H1 (cell line): Measurements from ENCODE around the gene CCNA2. TPM values are rescaled to one million over a fixed set of nuclear protein-coding genes. Genes with fewer than 3 reads are reported as not detected.

Source experiments
- CTCF ChIA-PET: fragments of 300-600 bp; sonication (Branson Sonifier 250); formaldehyde crosslinking; loops from one replicate; lab custom pipeline; 2021; ENCODE audit not compliant: partially characterized antibody; lab: Charles Lee
- POLR2A ChIA-PET: fragments of 300-600 bp; sonication (Branson Sonifier 250); formaldehyde crosslinking; loops from one replicate; lab custom pipeline; 2021; ENCODE audit warnings: inconsistent platforms; ENCODE audit not compliant: partially characterized antibody; lab: Charles Lee
- DNase-seq, 2 experiments: peaks; one replicate each; pipeline versions ENCODE4 v3.0.0 to v3.0.0-alpha.2; 2010 to 2022; ENCODE audit warnings: low spot score in 2 of 2, low read depth in 1 of 2, mixed read lengths in 1 of 2
- FAIRE-seq: peaks from 2 replicates; lab custom pipeline; 2011; peaks lifted over from hg19 to GRCh38; lab: Jason Lieb, UNC
- H2AFZ ChIP-seq: 2 replicates; pipeline ENCODE4 v1.8.1; 2012; ENCODE audit warnings: low read length, inconsistent platforms
- H2AK5ac ChIP-seq: 2 replicates; pipeline ENCODE4 v1.6.1; 2013; ENCODE audit warnings: low read depth, low read length
- H2BK120ac ChIP-seq: replicated peaks from 2 replicates; pipeline ENCODE3; 2013; ENCODE audit warnings: low read depth, low read length, inconsistent platforms
- H2BK12ac ChIP-seq: 2 replicates; pipeline ENCODE4 v1.6.1; 2013; ENCODE audit warnings: low read depth, low read length
- H2BK15ac ChIP-seq: 2 replicates; pipeline ENCODE4 v1.6.1; 2013; ENCODE audit warnings: low read length
- H2BK20ac ChIP-seq: 2 replicates; pipeline ENCODE4 v1.6.1; 2013; ENCODE audit warnings: low read length
- H2BK5ac ChIP-seq: 2 replicates; pipeline ENCODE4 v1.6.1; 2013; ENCODE audit warnings: low read depth, low read length
- H3K14ac ChIP-seq: 2 replicates; pipeline ENCODE4 v1.6.1; 2013; ENCODE audit warnings: inconsistent platforms; ENCODE audit not compliant: insufficient read length
- H3K18ac ChIP-seq: 2 replicates; pipeline ENCODE4 v1.6.1; 2013; ENCODE audit warnings: low read length; ENCODE audit errors: extremely low read depth
- H3K23ac ChIP-seq: 2 replicates; pipeline ENCODE4 v1.6.1; 2013; ENCODE audit warnings: inconsistent platforms; ENCODE audit not compliant: insufficient read length
- H3K23me2 ChIP-seq: 2 replicates; pipeline ENCODE4 v1.6.1; 2013; ENCODE audit warnings: low read depth, low read length
- H3K27ac ChIP-seq: 2 replicates; pipeline ENCODE4 v1.6.1; 2011; ENCODE audit warnings: low read depth, low read length, inconsistent platforms
- H3K27me3 ChIP-seq, 4 experiments: replicated peaks in 1 of 4; 1 replicate in 1 of 4; 2 replicates in 3 of 4; pipeline versions ENCODE4 v1.6.1 to v1.8.1; 2011 to 2013; ENCODE audit warnings: low read length in 3 of 4, mild to moderate bottlenecking in 3 of 4, inconsistent platforms in 2 of 4, mixed read lengths in 2 of 4, moderate library complexity in 1 of 4; ENCODE audit not compliant: control insufficient read depth in 3 of 4, insufficient read depth in 3 of 4; ENCODE audit errors: extremely low read depth in 1 of 4
- H3K36me3 ChIP-seq, 4 experiments: 2 replicates each; pipeline versions ENCODE4 v1.6.1 to v1.8.1; 2011 to 2013; ENCODE audit warnings: mild to moderate bottlenecking in 4 of 4, low read length in 3 of 4, moderate library complexity in 2 of 4, control low read depth in 1 of 4, inconsistent platforms in 1 of 4; ENCODE audit not compliant: insufficient read depth in 4 of 4, control insufficient read depth in 2 of 4
- H3K4ac ChIP-seq: replicated peaks from 2 replicates; pipeline ENCODE3; 2013; ENCODE audit warnings: low read length, low read depth, mixed read lengths, inconsistent platforms; ENCODE audit not compliant: insufficient read length
- H3K4me1 ChIP-seq, 4 experiments: replicated peaks in 1 of 4; 1 replicate in 1 of 4; 2 replicates in 3 of 4; pipeline versions ENCODE4 v1.6.1 to v1.8.1; 2011 to 2013; ENCODE audit warnings: low read length in 3 of 4, inconsistent platforms in 2 of 4, mixed read lengths in 1 of 4; ENCODE audit not compliant: insufficient read depth in 4 of 4, control insufficient read depth in 3 of 4
- H3K4me2 ChIP-seq, 2 experiments: 2 replicates each; pipeline versions ENCODE4 v1.6.1 to v1.8.1; 2011 to 2013; ENCODE audit warnings: low read depth in 2 of 2, low read length in 2 of 2, control low read depth in 1 of 2, inconsistent platforms in 1 of 2, mild to moderate bottlenecking in 1 of 2; ENCODE audit not compliant: insufficient read depth in 1 of 2
- H3K4me3 ChIP-seq, 4 experiments: fragments of 200-600, 300-600 bp in 1 of 4; sonication (generic), shearing (Covaris generic), sonication (Bioruptor Twin) in 1 of 4; 2 replicates each; pipeline versions ENCODE4 v1.5.1 to v1.8.1; 2011 to 2016; ENCODE audit warnings: low read length in 4 of 4, low read depth in 3 of 4, control low read depth in 2 of 4, inconsistent platforms in 2 of 4, mild to moderate bottlenecking in 2 of 4, mixed read lengths in 1 of 4, moderate library complexity in 1 of 4; ENCODE audit not compliant: insufficient read depth in 2 of 4; ENCODE audit errors: extremely low read depth in 1 of 4
- H3K56ac ChIP-seq: replicated peaks from 2 replicates; pipeline ENCODE3; 2013; ENCODE audit warnings: low read depth, mild to moderate bottlenecking, mixed read lengths, low read length, inconsistent platforms; ENCODE audit not compliant: insufficient read length
- H3K79me1 ChIP-seq: 2 replicates; pipeline ENCODE4 v1.6.1; 2013; ENCODE audit warnings: low read depth, low read length, control low read depth
- H3K79me2 ChIP-seq, 2 experiments: 2 replicates each; pipeline versions ENCODE4 v1.6.1 to v1.8.1; 2012 to 2013; ENCODE audit warnings: low read length in 2 of 2, mild to moderate bottlenecking in 2 of 2, inconsistent platforms in 1 of 2; ENCODE audit not compliant: insufficient read depth in 2 of 2, control insufficient read depth in 1 of 2
- H3K9ac ChIP-seq, 4 experiments: replicated peaks in 1 of 4; 1 replicate in 1 of 4; 2 replicates in 3 of 4; pipeline versions ENCODE4 v1.6.1 to v1.8.1; 2011 to 2013; ENCODE audit warnings: low read depth in 3 of 4, low read length in 3 of 4, control low read depth in 2 of 4, mild to moderate bottlenecking in 2 of 4, moderate library complexity in 2 of 4, inconsistent platforms in 1 of 4; ENCODE audit errors: extremely low read depth in 1 of 4
- H3K9me3 ChIP-seq, 2 experiments: 2 replicates each; pipeline versions ENCODE4 v1.6.1 to v1.8.1; 2012 to 2013; ENCODE audit warnings: mild to moderate bottlenecking in 2 of 2, moderate library complexity in 2 of 2, control low read depth in 1 of 2, inconsistent platforms in 1 of 2, low read depth in 1 of 2, low read length in 1 of 2, mixed read lengths in 1 of 2; ENCODE audit not compliant: insufficient read depth in 2 of 2
- H4K20me1 ChIP-seq, 2 experiments: replicated peaks in 1 of 2; 2 replicates each; pipeline versions ENCODE3 to v1.8.1; 2011 to 2013; ENCODE audit warnings: inconsistent platforms in 2 of 2, low read length in 2 of 2, mild to moderate bottlenecking in 1 of 2; ENCODE audit not compliant: insufficient read depth in 2 of 2, control insufficient read depth in 1 of 2
- H4K5ac ChIP-seq: 2 replicates; pipeline ENCODE4 v1.6.1; 2013; ENCODE audit warnings: low read length, low read depth, mixed read lengths, inconsistent platforms; ENCODE audit not compliant: insufficient read length
- H4K8ac ChIP-seq: 2 replicates; pipeline ENCODE4 v1.8.0; 2013; ENCODE audit warnings: mild to moderate bottlenecking, moderate library complexity, low read length, inconsistent platforms; ENCODE audit not compliant: insufficient read depth; ENCODE audit errors: extremely low read depth
- H4K91ac ChIP-seq: replicated peaks from 2 replicates; pipeline ENCODE3; 2013; ENCODE audit warnings: low read length, mixed read lengths, inconsistent platforms; ENCODE audit not compliant: insufficient read length
- CHD1 ChIP-seq: IDR thresholded peaks from 2 replicates; pipeline ENCODE4 v1.6.1; 2012; ENCODE audit warnings: low read depth, low read length, improper control_type of control experiment
- KDM4A ChIP-seq: IDR thresholded peaks from one replicate; pipeline ENCODE4 v1.7.1; 2012; ENCODE audit warnings: low read depth, mild to moderate bottlenecking, moderate library complexity, low read length, inconsistent platforms; ENCODE audit not compliant: severe bottlenecking
- MAFK ChIP-seq: IDR thresholded peaks from 2 replicates; pipeline ENCODE4 v1.6.1; 2012; ENCODE audit warnings: low read depth, mild to moderate bottlenecking, improper control_type of control experiment, low read length
- POLR2A ChIP-seq, 2 experiments: IDR thresholded peaks; 1 replicate in 1 of 2; 2 replicates in 1 of 2; pipeline ENCODE4 v1.6.1; 2011; ENCODE audit warnings: low read depth in 2 of 2, low read length in 2 of 2, mild to moderate bottlenecking in 2 of 2; ENCODE audit errors: control extremely low read depth in 1 of 2
- POLR2AphosphoS5 ChIP-seq: IDR thresholded peaks from 2 replicates; pipeline ENCODE4 v1.6.1; 2011; ENCODE audit warnings: low read depth, low read length
- RBBP5 ChIP-seq: IDR thresholded peaks from 2 replicates; pipeline ENCODE4 v1.7.1; 2012; ENCODE audit warnings: low read depth, mild to moderate bottlenecking, inconsistent platforms, low read length, moderate library complexity, borderline replicate concordance
- SAP30 ChIP-seq: fragments of 300-600 bp; sonication (generic); IDR thresholded peaks from 2 replicates; pipeline ENCODE4 v1.7.1; 2012; ENCODE audit warnings: low read length, moderate library complexity, mild to moderate bottlenecking, inconsistent platforms; ENCODE audit not compliant: insufficient read depth, insufficient replicate concordance
- SRF ChIP-seq: IDR thresholded peaks from 2 replicates; pipeline ENCODE4 v1.6.1; 2011; ENCODE audit warnings: mild to moderate bottlenecking, low read depth, low read length, moderate library complexity
- TAF7 ChIP-seq: optimal IDR thresholded peaks from 2 replicates; pipeline ENCODE3; 2011; ENCODE audit warnings: low read depth, mild to moderate bottlenecking, inconsistent platforms, low read length, moderate library complexity, borderline replicate concordance
- WGBS, 2 experiments: shearing (Covaris generic) in 1 of 2; methylation state at CpG; one replicate each; pipeline versions ENCODE4 v1.1.6 to v1.1.7; 2013 to 2015; ENCODE audit warnings: low lambda C conversion rate in 2 of 2, mixed read lengths in 2 of 2, inconsistent platforms in 1 of 2, low coverage in 1 of 2, missing lambda C conversion rate in 1 of 2; ENCODE audit not compliant: insufficient replicate concordance in 2 of 2, insufficient coverage in 1 of 2, insufficient read length in 1 of 2; ENCODE audit errors: extremely low coverage in 1 of 2, missing lambda C conversion rate in 1 of 2; 5-methylcytosine and 5-hydroxymethylcytosine counted together
- polyA plus RNA-seq, 7 experiments: library from polyadenylated mRNA; depleted of rRNA in 3 of 7; stranded (reverse) in 5 of 7; unstranded in 2 of 7; fragments of >200 nt in 5 of 7; fragments of 200-250 nt in 2 of 7; gene quantifications; 1 replicate in 5 of 7; 2 replicates in 1 of 7; 4 replicates in 1 of 7; pipeline versions ENCODE4 v1.2.1 to v1.2.3, GENCODE V29; 2011 to 2013; ENCODE audit warnings: missing spikeins in 2 of 7, mixed read lengths in 2 of 7
- total RNA-seq: library from RNA; stranded (reverse); fragmentation: NEBNext Ultra II Directional; extraction: Animal tissue kit (Norgen Biotek cat#: 25700); gene quantifications from 2 replicates; pipeline ENCODE4 v1.2.1, GENCODE V29; 2021
- TF ChIP-seq, protein P1 (sequence below): IDR thresholded peaks from 2 replicates; pipeline ENCODE4 v1.6.1; 2011; ENCODE audit warnings: low read depth, mild to moderate bottlenecking, low read length; ENCODE audit not compliant: insufficient read depth

CCNA2 gene
- total and polyA plus RNA-seq, 2 of the 8 experiments (the other 6 are each of a cell fraction or from before 2014, with no cell fraction given) = 42.1 to 98.6 TPM

DNA sequence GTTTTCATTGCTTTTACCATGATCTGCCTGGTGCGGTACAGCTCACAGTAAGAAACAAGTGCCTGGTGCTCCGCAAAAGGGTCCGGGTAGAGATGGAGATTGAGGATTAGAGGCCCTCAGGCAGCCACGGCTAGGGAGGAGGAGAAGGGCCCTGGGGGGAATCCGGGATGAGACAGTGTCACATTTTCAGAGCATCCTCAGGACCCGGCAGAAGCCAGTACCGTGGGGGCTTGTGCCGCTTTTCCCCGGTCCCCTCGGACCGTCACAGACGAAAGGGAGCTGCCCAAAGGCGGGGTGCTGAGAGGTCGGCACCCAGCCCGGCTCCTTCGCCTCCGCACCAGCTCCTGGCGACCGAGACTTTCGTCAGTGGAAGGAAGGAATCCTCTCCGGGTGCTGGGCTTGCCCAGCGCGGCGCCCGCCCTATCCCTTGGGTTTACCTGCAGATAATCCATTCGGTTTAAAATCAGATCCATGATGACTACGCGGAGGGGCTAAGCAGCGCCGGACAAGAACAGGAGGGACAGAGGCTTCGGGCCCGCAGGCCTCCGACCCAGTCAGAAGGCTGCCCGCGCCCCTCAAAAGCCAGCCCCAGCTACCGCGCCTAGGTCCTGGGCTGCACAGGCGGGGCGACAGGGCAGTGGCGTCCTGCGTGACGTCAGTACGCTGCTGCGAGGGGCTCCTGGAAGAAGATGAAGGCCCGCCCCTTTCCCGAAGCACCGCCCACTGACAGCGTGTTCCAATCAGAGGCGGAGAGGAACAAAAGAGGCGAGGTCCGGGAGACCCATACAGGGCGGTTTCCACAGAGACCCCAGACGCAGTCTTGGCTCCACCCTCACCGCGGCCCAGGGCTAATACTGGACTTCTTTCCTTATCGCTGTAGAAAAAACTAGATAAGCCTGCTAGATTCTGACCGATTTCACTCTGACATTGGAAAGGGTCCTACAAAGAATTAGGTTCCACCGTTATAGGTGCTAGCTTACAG lies 46.4 kb upstream of the CCNA2 start, which contains the start of gene BBS7:
TSS of gene BBS7 (minus strand) at position 634 of the 982 bp plus-strand sequence. CDS start at position 473, 161 bp downstream.
- WGBS, 2 experiments = 2% methylated on average over 57 of the region's 58 CpGs; no CpG with 5 or more reads in 1 of the 2 experiments
- no peak within 1 kb of the TSS for H3K4ac ChIP-seq
- no peaks in the 10 kb centered on the region for H3K27me3 ChIP-seq
- H3K14ac ChIP-seq = no peak within 1 kb of the TSS
- no peak within 1 kb of the TSS for H4K91ac ChIP-seq
- H3K27ac ChIP-seq = peak within 1 kb of the TSS; percentile 53; the same call in 1 of the 2 replicates
- H2BK5ac ChIP-seq = peak within 1 kb of the TSS; percentile 71; the same call in 1 of the 2 replicates
- H3K4me2 ChIP-seq = peak within 1 kb of the TSS; percentile 68 to 74
- no peak within 1 kb of the TSS for H2BK120ac ChIP-seq
- ChIA-PET CTCF (no interaction called here), POLR2A (interaction anchor here (0.5 to 1.6 kb wide), 8 partner anchors 10 to 328 kb away, joined by 3 to 4 read pairs (median 3); no protein-coding TSS in a partner anchor)
- no peaks in the 10 kb centered on the region; a peak in 3 of 7 replicates for H3K4me1 ChIP-seq
- H3K23me2 ChIP-seq = peaks cover 4% of the 10 kb centered on the region; the same call in 1 of the 2 replicates
- peak; percentile 94 to 99 for DNase-seq
- H3K9me3 ChIP-seq = no peaks in the 10 kb centered on the region
- peak; percentile 76 for FAIRE-seq
- H4K8ac ChIP-seq = peak within 1 kb of the TSS; percentile 97; the same call in 1 of the 2 replicates
- H3K4me3 ChIP-seq = peak within 1 kb of the TSS; percentile 81 to 90 (median 88)
- no peaks in the 10 kb centered on the region for H3K79me2 ChIP-seq
- no peak within 1 kb of the TSS for H2BK15ac ChIP-seq
- no peak within 1 kb of the TSS for H3K23ac ChIP-seq
- H2BK12ac ChIP-seq = no peak within 1 kb of the TSS
- peak within 1 kb of the TSS; percentile 97 for H2AFZ ChIP-seq
- H4K5ac ChIP-seq = peak within 1 kb of the TSS; percentile 89
- peaks cover 0 to 9% (median 1%) of the 10 kb centered on the region in 4 experiments; a peak in 2 of 8 replicates for H3K36me3 ChIP-seq
- no peaks in the 10 kb centered on the region for H3K79me1 ChIP-seq
- peak within 1 kb of the TSS; percentile 73 for H3K56ac ChIP-seq
- no peaks in the 10 kb centered on the region for H4K20me1 ChIP-seq
- H2AK5ac ChIP-seq = no peak within 1 kb of the TSS
- H3K18ac ChIP-seq = peak within 1 kb of the TSS; percentile 83
- H3K9ac ChIP-seq = peak within 1 kb of the TSS; percentile 66 to 96 (median 70)
- H2BK20ac ChIP-seq = no peak within 1 kb of the TSS
- TF ChIP-seq POLR2A (IDR thresholded peaks at IDR 0.05; ENCODE audit: control extremely low read depth in 1 of 2, low read depth in 2 of 2, low read length in 2 of 2) (peak; percentile 83 to 91), TAF7 (peak; percentile 82), KDM4A (peak; percentile 66), MAFK (no peak), SAP30 (no peak), CHD1 (no peak), RBBP5 (0 out of 2 replicates have a peak, but pooled peaks have one; percentile 45), SRF (0 out of 2 replicates have a peak, but pooled peaks have one; percentile 18), POLR2AphosphoS5 (peak; percentile 86)
- TF ChIP-seq, protein P1, sequence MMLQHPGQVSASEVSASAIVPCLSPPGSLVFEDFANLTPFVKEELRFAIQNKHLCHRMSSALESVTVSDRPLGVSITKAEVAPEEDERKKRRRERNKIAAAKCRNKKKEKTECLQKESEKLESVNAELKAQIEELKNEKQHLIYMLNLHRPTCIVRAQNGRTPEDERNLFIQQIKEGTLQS = no peak
